ENCODE results near the gene IL21R.
"Not testable (repeated sequence)": the region's sequence is repeated elsewhere in the genome, so short reads cannot be mapped to it uniquely, and the experiment has no call there.

IL21R gene

DNA sequence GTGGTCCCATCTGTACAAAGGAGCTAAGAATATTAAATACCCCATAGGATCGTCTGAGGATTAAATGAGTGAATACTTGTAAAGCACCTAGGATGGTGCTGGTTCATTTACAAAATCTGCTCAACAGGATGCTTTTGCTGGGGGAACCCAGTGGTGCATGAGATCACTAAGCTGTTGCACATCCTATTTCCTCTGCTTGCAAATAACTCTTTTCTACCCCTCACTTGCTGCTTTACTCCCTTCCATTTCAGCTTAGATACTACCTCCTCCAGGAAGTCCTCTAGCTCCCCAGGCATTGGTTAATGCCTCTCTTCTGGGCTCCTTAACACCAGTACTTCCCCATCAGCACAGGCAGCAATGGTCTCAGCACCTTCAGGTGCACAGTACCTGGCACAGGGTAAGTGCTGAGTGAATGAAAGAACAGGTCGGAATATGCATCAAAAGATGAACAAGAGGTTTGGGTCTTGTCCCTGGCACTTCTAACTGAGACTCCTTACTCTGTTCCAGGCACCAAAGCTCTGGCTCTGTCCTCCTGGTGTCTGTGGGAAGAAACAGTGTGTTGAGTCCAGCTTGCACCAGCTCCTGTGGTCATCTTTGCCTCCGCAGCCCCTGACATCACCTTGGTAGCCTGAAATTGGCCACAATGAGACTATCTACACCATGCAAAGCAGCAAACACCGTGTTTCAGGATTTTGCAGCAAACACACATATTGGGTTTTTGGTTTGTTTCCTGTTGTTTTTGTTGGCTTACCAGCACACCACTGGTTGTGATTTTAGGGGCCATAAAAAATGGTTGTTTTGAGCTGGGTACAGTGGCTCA lies 24.1 kb upstream of the IL21R start:
- no peak for DNase-seq

DNA sequence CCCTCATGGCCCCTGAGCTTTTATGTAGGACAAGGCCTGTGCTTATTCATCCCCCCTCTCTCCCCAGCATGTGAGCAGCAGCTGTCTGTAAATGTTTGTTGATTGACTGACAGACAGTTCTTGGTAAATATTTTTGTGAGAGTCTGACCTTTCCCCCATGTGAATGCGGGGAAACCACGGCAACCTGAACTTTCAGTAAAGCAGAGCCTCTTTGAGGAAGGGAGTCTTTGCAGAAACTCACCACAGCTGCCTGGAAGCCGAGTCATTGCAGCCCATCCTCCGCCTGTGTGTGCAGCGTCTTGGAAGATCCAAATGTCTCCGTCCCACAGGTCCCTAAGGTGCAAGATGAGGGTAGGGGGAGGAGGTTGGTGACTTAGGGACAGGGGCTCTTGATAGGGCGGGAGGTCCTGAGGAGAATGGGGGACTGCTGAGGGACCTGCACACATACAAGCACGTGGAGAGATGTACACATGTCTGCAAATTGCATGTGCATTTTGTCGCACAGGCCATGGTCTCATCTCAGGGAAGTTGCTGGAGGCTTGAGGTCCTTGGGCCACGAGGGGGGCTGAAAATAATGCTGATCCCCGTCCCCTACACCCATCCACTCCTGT lies 23.0 kb upstream of the IL21R start:
- DNase-seq = no peak

- DNase-seq = no peak
Measured at GRCh38 chr16:27379919-27380318, 22.1 kb upstream of the IL21R start.

- no peak for DNase-seq
Measured at GRCh38 chr16:27381236-27381635, 20.7 kb upstream of the IL21R start.

- DNase-seq = no peak
Measured at GRCh38 chr16:27381974-27382855, 19.8 kb upstream of the IL21R start.

DNA sequence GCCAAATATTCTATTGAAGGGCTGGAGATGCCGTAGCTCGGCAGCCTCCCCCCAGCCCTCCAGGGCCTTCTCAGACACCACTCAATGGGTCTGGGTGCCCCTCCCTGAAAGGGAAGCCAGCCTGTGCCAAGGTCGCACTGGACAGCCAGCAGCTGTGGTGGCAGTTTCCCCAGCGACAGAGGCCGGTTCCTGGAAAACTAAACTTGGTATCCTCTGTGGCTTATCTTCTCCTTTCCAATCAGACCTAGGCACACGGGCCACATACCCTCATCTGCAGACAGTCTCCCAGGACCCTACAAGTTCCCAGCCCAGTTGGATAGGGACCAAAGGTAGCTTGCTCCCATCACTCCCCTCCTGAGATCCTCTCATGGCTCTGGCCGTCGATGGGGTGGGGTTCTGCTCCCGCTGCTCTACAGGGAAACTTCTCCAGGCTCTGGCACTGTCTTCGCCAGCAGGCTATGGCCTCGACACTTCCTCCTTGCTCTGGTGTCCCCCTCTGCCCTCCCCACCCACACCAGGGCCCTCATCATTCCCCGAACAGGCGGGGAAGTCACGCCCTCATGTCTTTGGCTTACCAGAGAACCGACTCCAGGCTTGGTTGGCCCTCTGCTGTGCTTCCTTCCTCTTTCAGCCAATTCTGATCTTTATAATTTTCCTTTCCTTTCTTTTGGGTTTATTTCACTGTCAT lies 18.3 kb upstream of the IL21R start:
- DNase-seq = no peak

DNA sequence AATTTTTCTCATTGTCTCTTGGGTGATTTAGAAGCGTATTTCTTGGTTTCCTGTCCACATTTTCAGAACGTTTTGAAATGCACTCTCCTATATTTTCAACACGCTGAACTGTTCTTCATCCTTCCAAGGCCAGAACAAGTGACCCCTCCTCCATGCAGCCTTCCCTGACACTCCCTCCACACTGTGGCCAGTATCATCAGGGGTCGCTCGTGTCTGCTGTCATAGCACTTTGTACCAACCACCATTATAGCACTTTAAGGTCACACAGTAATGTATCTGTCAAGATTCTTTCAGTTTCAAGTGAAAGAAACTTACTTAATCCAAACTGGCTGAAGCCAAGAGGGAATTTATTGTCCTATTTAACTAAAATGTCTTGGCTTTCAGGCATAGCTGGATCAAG lies 17.5 kb upstream of the IL21R start:
- DNase-seq = no peak

- DNase-seq = no peak
Measured at GRCh38 chr16:27385398-27385797, 16.6 kb upstream of the IL21R start.

DNA sequence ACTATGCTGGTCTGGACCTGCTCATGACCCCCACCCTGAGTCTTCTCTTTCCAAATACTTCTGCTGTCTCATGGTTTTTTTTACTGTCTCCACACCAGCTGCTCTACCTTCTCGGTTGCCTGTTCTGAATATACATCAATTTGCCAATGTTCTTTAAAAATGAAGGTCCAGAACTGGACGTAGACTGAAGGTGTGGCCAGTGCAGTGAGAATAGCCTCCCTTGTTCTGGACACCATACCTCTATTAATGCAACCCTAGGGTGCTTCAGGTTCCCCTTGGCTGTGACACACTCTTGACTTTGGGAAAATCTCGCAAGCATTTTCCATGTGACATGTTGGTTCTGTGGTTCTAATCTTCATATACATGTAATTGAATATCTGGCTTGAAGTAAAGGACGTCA lies 15.3 kb upstream of the IL21R start:
- no peak for DNase-seq

DNA sequence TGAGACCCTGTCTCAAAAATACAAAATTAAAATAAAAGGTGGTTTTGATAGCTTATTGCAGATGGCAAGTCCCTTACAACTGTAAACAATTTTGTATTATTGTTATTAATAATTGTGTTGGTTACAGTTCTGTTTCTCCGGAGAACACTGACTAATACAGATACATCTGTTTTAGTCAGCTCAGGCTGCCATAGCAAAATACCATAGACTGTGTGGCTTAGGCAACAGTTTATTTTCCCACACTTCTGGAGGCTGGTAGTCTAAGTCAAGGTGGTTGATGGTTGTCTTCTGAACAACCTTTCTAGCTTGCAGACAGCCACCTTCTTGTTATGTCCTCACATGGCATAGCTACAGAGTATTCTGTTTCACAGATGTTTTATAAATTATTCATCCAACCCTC lies 14.2 kb upstream of the IL21R start:
- DNase-seq = no peak

DNA sequence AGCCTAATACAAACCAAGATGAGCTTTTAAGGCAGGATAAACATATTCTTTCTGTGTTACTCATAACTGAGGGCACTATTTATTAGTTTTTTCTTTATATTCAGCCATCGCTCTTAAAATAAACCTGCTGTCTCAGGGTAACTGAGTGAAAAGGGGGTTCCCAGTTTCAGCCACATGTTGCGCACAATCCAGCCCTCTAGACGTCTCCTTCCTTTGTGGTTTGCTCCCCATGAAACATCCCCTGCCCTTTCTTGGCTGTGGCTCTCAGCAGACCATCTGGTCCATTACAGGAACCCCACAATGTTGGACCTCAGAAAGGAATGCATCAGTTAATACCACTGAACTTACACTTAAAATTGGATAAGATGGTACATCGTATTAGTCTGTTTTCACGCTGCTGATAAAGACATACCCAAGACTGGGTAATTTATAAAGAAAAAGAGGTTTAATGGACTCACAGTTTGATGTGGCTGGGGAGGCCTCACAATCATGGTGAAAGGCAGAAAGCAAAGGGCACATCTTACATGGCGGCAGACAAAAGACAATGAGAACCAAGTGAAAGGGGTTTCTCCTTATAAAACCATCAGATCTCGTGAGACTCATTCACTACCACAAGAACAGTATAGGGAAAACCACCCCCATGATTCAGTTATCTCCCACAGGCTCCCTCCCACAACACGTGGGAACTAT lies 12.6 kb upstream of the IL21R start:
- DNase-seq = no peak

- DNase-seq = no peak
Measured at GRCh38 chr16:27390151-27390550, 11.8 kb upstream of the IL21R start.

DNA sequence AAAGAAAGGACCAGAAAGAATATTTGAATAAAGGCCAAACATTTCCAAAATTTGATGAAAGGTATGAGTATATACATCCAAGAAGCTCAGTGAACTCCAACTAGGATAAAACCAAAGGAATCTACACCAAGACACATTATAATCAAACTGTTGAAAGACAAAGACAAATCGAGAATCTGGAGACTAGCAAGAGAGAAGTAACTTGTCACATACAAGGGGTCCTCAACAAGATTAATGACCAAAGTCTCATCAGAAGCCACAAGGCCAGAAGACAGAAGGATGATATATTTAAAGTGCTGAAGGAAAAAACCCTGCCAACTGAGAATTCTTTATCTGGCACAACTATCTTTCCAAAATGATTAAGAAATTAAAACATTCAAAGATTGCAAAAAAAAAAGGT lies 9.3 kb upstream of the IL21R start:
- DNase-seq = no peak

GRCh38 chr16:27394516-27394915 lies 7.5 kb upstream of the IL21R start:
- DNase-seq = no peak

- DNase-seq = not testable (repeated sequence)
Measured at GRCh38 chr16:27398341-27398893, 3.6 kb upstream of the IL21R start.

- DNase-seq = no peak
Measured at GRCh38 chr16:27398894-27399853, 2.8 kb upstream of the IL21R start.

- DNase-seq = no peak
Measured at GRCh38 chr16:27399969-27400368, 2.0 kb upstream of the IL21R start.

DNA sequence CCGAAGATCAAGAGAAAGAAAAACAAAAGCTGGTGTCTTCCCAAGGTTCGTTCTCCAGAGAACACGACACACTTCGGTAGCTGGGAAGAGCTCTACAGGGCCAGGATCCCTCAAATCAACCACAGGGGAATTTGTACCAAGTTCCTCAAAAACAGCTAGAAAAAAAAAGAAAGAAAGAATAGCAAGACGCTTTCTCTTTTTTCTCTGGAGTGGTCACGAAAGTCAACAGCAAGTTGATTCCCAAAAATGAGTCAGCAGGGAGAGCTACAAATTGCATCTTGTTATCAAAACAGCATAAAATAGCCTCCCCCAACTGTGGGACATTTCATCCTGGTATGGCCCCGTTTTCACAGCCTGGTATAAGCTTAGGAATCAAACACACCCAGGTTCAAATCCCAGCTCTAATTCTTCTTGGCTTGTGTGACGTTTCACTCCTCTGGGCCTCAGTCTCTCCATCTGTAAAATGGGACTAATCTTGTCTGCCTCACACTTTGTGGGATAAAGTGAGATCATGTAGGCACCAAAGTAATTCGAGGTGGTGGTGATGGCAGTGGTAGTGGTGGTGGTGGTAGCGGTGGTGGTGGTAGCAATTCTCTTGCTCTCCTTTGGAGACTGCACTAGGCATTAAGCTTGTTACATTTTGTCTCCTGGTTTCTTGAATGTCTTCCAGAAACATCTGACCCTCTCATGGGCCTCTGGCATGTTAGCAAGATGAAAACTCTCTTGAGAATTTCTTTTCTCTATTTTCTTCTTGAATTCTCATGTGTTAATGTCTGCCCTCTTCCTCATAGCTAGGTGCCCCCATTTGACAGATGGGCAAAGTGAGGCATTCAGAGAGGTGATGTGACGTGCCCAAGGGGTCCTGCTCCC lies 988 bp upstream of the IL21R start:
- DNase-seq = no peak

DNA sequence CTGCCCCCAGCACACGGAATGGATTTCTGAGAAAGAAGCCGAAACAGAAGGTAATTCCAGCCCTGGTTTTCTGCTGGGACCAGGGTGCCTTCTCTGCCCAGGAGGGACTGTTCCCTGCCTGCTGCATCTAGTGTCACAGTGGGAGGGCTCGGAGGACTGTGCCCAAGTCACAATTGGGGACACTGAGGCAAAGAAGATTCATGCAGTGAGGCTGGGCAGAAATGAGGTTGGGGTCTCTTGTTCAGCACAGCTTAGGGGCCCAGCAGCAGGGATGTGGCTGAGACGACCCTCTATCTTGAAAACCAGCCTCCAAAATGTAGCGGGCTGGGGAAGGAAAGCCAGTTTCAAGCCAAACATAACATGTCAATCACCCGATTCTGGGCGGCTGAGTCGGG lies 592 bp downstream of the IL21R start:
- no peak for DNase-seq

Measured in NCI-H2081 (cell line).